ENCODE results near the gene MAMDC2. TPM values are rescaled to one million over a fixed set of nuclear protein-coding genes. Genes with fewer than 3 reads are reported as not detected.

The MAMDC2 gene
- not detected in 2 replicates for total RNA-seq (2014; rRNA removed; shearing (Covaris generic))

- Histone ChIP-seq H3K9me3 (replicated peaks) (no peaks in the 10 kb centered on the region), H3K27me3 (replicated peaks) (no peaks in the 10 kb centered on the region), H3K27ac (no peak within 1 kb of the TSS), H3K4me3 (no peak within 1 kb of the TSS), H3K36me3 (no peaks in the 10 kb centered on the region), H3K4me1 (replicated peaks) (peaks cover 7% of the 10 kb centered on the region)
- DNase-seq (ENCODE audit: low read depth in 1 of 2, low spot score in 2 of 2), result no peak
Observed at GRCh38 chr9:70043689-70044489, at the start of gene MAMDC2. Gene MAMDC2 (plus strand): TSS chr9:70043848. CDS start chr9:70044198, 350 bp downstream.

DNA sequence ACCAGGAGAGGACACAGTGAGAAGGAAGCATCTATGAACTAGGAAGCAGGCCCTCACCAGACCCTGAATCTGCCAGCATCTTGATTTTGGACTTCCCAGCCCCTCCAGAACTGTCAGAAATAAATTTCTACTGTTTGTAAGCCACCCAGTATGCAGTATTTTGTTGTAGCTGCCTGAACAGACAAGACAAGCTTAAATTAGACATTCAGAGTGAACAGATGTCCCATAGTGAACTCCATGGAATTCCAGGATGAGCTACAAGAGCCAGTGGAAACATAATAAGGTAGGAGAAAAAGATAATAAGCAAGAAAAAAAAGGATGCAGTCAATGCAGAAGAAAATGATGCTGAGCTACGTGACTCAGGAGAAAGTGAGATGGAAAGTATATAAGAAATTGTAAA lies 47.8 kb upstream of the MAMDC2 start:
- no peak for DNase-seq (ENCODE audit: low read depth in 1 of 2, low spot score in 2 of 2)
- no peaks in the 10 kb centered on the region for H3K9me3 ChIP-seq (replicated peaks)
- no peaks in the 10 kb centered on the region for H3K4me1 ChIP-seq (replicated peaks)
- no peaks in the 10 kb centered on the region for H3K27me3 ChIP-seq (replicated peaks)
- no peaks in the 10 kb centered on the region for H3K36me3 ChIP-seq
- no peak overlapping the region for H3K27ac ChIP-seq
- H3K4me3 ChIP-seq, result no peak overlapping the region

GRCh38 chr9:69996967-69997366 lies 46.7 kb upstream of the MAMDC2 start:
- Histone ChIP-seq H3K36me3 (no peaks in the 10 kb centered on the region), H3K9me3 (replicated peaks) (no peaks in the 10 kb centered on the region), H3K4me3 (no peak overlapping the region), H3K4me1 (replicated peaks) (no peaks in the 10 kb centered on the region), H3K27ac (no peak overlapping the region), H3K27me3 (replicated peaks) (no peaks in the 10 kb centered on the region)
- DNase-seq (ENCODE audit: low read depth in 1 of 2, low spot score in 2 of 2), result no peak

DNA sequence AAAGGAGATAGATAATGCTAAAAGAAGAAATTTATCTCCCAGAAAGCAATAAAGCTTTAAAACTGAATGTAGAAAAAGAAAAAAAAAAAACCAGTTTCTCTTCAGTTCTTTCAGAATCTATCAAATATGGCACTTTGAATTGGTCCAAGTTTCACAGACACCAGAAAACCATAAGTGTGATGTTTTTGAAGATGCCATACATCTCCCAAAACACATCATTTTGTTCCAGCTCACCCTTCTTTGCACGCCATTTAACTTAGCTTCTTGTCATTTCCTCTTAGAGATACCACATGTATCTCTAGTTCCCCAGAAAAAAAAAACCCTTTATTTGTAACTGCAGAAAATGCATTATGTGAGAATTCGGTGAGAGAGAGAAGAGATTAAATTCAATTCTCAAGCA lies 46.1 kb upstream of the MAMDC2 start:
- no peak overlapping the region for H3K4me3 ChIP-seq
- no peak for DNase-seq (ENCODE audit: low read depth in 1 of 2, low spot score in 2 of 2)
- no peak overlapping the region for H3K27ac ChIP-seq
- H3K9me3 ChIP-seq (replicated peaks), result no peaks in the 10 kb centered on the region
- no peaks in the 10 kb centered on the region for H3K36me3 ChIP-seq
- no peaks in the 10 kb centered on the region for H3K27me3 ChIP-seq (replicated peaks)
- H3K4me1 ChIP-seq (replicated peaks), result no peaks in the 10 kb centered on the region

DNA sequence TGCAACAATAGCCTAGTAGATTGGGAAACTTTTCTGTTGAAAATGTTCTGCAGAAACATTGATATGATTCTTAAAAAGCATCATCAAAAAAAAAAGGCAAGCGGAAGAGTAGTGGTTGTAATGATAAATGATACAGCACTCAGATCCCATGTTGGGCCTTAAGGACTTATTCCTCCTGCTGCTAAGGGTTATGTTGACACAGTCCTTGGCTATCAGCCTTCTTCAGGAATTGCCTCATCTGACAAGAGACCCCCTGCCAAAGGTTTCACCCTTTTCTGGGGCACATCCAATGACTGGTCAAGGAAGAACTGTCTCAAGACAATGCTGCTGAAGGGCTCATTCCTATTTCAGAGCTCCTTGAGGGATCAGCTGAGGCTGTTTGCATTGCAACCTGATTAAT lies 44.3 kb upstream of the MAMDC2 start:
- Histone ChIP-seq H3K36me3 (no peaks in the 10 kb centered on the region), H3K4me3 (no peak overlapping the region), H3K27ac (no peak overlapping the region), H3K4me1 (replicated peaks) (no peaks in the 10 kb centered on the region), H3K27me3 (replicated peaks) (no peaks in the 10 kb centered on the region), H3K9me3 (replicated peaks) (no peaks in the 10 kb centered on the region)
- no peak for DNase-seq (ENCODE audit: low read depth in 1 of 2, low spot score in 2 of 2)

DNA sequence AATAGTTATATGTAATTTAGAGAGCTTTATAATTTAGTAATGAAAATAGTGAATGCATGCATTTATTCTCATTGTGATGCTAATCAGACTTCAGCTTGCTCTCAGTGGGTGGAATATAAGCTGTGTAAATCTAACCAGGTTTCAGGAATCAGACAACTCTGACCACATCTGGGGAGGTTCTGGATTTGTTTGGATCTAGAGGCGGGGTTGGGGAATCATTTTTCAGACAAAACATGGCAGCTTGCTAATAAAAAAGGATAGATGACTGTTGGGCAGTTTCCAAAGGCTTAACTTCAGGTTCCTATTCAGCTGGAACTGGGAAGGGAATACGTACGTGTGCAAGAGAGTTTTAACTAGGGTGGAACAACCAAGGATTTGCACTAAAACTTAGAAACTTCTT lies 43.2 kb upstream of the MAMDC2 start:
- no peaks in the 10 kb centered on the region for H3K27me3 ChIP-seq (replicated peaks)
- H3K4me1 ChIP-seq (replicated peaks), result no peaks in the 10 kb centered on the region
- H3K36me3 ChIP-seq, result no peaks in the 10 kb centered on the region

GRCh38 chr9:70003901-70004714 lies 39.5 kb upstream of the MAMDC2 start:
- no peaks in the 10 kb centered on the region for H3K9me3 ChIP-seq (replicated peaks)
- DNase-seq (ENCODE audit: low read depth in 1 of 2, low spot score in 2 of 2), result no peak
- no peaks in the 10 kb centered on the region for H3K4me1 ChIP-seq (replicated peaks)
- no peaks in the 10 kb centered on the region for H3K36me3 ChIP-seq
- no peak overlapping the region for H3K4me3 ChIP-seq
- no peak overlapping the region for H3K27ac ChIP-seq
- H3K27me3 ChIP-seq (replicated peaks), result no peaks in the 10 kb centered on the region

More for the DNA sequence above, 43.2 kb upstream of the MAMDC2 start:
- Histone ChIP-seq H3K4me3 (no peak overlapping the region), H3K27ac (no peak overlapping the region), H3K9me3 (replicated peaks) (no peaks in the 10 kb centered on the region)
- DNase-seq (ENCODE audit: low read depth in 1 of 2, low spot score in 2 of 2), result no peak

- H3K9me3 ChIP-seq (replicated peaks), result no peaks in the 10 kb centered on the region
- H3K27me3 ChIP-seq (replicated peaks), result no peaks in the 10 kb centered on the region
- H3K4me3 ChIP-seq, result no peak overlapping the region
- DNase-seq (ENCODE audit: low read depth in 1 of 2, low spot score in 2 of 2), result no peak
- H3K36me3 ChIP-seq, result no peaks in the 10 kb centered on the region
- H3K27ac ChIP-seq, result no peak overlapping the region
- no peaks in the 10 kb centered on the region for H3K4me1 ChIP-seq (replicated peaks)
Observed at GRCh38 chr9:70006306-70006705, 37.3 kb upstream of the MAMDC2 start.

- no peak for DNase-seq (ENCODE audit: low read depth in 1 of 2, low spot score in 2 of 2)
- Histone ChIP-seq H3K4me1 (replicated peaks) (no peaks in the 10 kb centered on the region), H3K27ac (no peak overlapping the region), H3K9me3 (replicated peaks) (no peaks in the 10 kb centered on the region), H3K4me3 (no peak overlapping the region), H3K27me3 (replicated peaks) (no peaks in the 10 kb centered on the region), H3K36me3 (no peaks in the 10 kb centered on the region)
Observed at GRCh38 chr9:70007831-70008230, 35.8 kb upstream of the MAMDC2 start.

GRCh38 chr9:70010015-70010414 lies 33.6 kb upstream of the MAMDC2 start:
- no peak for DNase-seq (ENCODE audit: low read depth in 1 of 2, low spot score in 2 of 2)
- Histone ChIP-seq H3K36me3 (no peaks in the 10 kb centered on the region), H3K4me1 (replicated peaks) (no peaks in the 10 kb centered on the region)

DNA sequence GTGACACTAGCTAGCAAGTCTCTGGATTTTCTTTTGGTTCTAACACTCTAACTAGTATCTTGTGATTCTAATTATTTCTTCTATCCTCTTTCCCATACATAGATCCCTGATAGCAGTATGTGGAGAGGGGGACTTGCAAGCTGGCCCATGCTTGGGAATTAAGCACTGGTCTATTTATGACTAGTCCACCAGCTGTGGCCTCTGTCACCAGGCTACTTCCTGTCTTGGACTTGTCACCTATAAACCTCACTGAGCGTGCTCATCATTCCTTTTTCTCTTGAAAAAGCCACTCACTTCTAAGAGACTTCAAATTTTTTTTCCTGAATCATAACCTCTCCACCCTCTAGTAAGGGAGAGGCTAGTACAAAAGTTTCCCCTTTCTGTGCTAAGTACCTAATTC lies 32.3 kb upstream of the MAMDC2 start:
- no peaks in the 10 kb centered on the region for H3K36me3 ChIP-seq
- no peaks in the 10 kb centered on the region for H3K27me3 ChIP-seq (replicated peaks)
- no peaks in the 10 kb centered on the region for H3K9me3 ChIP-seq (replicated peaks)
- no peaks in the 10 kb centered on the region for H3K4me1 ChIP-seq (replicated peaks)
- H3K4me3 ChIP-seq, result no peak overlapping the region
- no peak for DNase-seq (ENCODE audit: low read depth in 1 of 2, low spot score in 2 of 2)
- H3K27ac ChIP-seq, result no peak overlapping the region

More at GRCh38 chr9:70010015-70010414, 33.6 kb upstream of the MAMDC2 start:
- H3K27me3 ChIP-seq (replicated peaks), result no peaks in the 10 kb centered on the region
- no peak overlapping the region for H3K27ac ChIP-seq
- H3K9me3 ChIP-seq (replicated peaks), result no peaks in the 10 kb centered on the region
- H3K4me3 ChIP-seq, result no peak overlapping the region

- H3K9me3 ChIP-seq (replicated peaks), result no peaks in the 10 kb centered on the region
- no peak for DNase-seq (ENCODE audit: low read depth in 1 of 2, low spot score in 2 of 2)
- H3K27ac ChIP-seq, result no peak overlapping the region
- no peaks in the 10 kb centered on the region for H3K36me3 ChIP-seq
- H3K4me1 ChIP-seq (replicated peaks), result no peaks in the 10 kb centered on the region
- no peak overlapping the region for H3K4me3 ChIP-seq
- H3K27me3 ChIP-seq (replicated peaks), result no peaks in the 10 kb centered on the region
Observed at GRCh38 chr9:70012569-70012968, 31.1 kb upstream of the MAMDC2 start.

GRCh38 chr9:70013598-70014196 lies 30.0 kb upstream of the MAMDC2 start:
- Histone ChIP-seq H3K4me1 (replicated peaks) (no peaks in the 10 kb centered on the region), H3K36me3 (no peaks in the 10 kb centered on the region), H3K27me3 (replicated peaks) (no peaks in the 10 kb centered on the region), H3K27ac (no peak overlapping the region), H3K9me3 (replicated peaks) (no peaks in the 10 kb centered on the region), H3K4me3 (no peak overlapping the region)
- DNase-seq (ENCODE audit: low read depth in 1 of 2, low spot score in 2 of 2), result no peak

DNA sequence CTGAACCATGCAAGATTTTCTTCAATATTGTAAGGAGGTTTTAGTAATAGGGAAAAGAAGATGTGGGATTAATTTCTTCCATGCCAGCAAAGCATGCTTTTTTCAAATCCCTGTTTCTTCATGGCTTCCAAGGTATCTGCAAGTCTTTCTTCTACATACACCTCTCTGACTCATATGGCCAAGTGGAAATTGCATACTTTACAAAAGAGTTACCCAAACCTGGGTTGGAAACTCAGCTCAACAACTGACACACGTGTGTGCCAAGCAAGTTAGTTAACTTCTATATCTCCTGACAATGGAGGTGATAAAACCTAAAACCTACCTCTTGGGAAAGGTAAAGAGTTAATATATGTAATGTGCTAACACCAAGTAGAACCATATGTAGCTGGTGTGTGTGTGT lies 28.5 kb upstream of the MAMDC2 start:
- Histone ChIP-seq H3K27me3 (replicated peaks) (no peaks in the 10 kb centered on the region), H3K27ac (no peak overlapping the region), H3K36me3 (no peaks in the 10 kb centered on the region), H3K4me3 (no peak overlapping the region), H3K9me3 (replicated peaks) (no peaks in the 10 kb centered on the region), H3K4me1 (replicated peaks) (peaks cover 2% of the 10 kb centered on the region)
- DNase-seq (ENCODE audit: low read depth in 1 of 2, low spot score in 2 of 2), result no peak

All from SJSA1 (cell line).